GM10266 (cell line): ENCODE data around the gene ATP8A1.

ENCODE experiments used
- DNase-seq: peaks from one replicate; pipeline ENCODE4 v3.0.0; 2012; ENCODE audit errors: extremely low spot score
- TF ChIP-seq, protein P1 (sequence below): IDR thresholded peaks from 2 replicates; pipeline ENCODE4 v1.5.1; 2012; ENCODE audit warnings: mild to moderate bottlenecking, low read depth; ENCODE audit not compliant: control insufficient read depth, insufficient read depth; ENCODE audit errors: missing control alignments

ATP8A1 gene

DNA sequence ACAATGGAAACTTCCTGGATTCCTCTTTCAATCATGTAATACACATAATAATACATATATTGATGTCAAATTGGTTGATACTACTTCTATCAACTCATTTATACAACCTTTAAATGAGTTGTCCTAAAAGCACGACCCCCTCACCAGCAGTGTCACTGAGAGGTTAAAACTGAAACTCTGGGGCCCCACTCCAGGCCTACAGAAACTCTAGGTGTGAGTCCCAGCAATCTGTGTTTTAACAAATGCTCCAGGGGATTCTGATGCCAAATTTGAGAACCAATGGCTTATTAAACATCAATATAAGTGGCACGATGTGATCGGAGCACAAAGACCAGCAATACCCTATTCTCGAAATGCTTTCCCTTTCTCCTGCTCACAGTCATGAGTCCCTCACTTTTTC is 47.9 kb downstream of the ATP8A1 start:
- TF ChIP-seq, protein P1, sequence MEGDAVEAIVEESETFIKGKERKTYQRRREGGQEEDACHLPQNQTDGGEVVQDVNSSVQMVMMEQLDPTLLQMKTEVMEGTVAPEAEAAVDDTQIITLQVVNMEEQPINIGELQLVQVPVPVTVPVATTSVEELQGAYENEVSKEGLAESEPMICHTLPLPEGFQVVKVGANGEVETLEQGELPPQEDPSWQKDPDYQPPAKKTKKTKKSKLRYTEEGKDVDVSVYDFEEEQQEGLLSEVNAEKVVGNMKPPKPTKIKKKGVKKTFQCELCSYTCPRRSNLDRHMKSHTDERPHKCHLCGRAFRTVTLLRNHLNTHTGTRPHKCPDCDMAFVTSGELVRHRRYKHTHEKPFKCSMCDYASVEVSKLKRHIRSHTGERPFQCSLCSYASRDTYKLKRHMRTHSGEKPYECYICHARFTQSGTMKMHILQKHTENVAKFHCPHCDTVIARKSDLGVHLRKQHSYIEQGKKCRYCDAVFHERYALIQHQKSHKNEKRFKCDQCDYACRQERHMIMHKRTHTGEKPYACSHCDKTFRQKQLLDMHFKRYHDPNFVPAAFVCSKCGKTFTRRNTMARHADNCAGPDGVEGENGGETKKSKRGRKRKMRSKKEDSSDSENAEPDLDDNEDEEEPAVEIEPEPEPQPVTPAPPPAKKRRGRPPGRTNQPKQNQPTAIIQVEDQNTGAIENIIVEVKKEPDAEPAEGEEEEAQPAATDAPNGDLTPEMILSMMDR: no peak
- no peak for DNase-seq

DNA sequence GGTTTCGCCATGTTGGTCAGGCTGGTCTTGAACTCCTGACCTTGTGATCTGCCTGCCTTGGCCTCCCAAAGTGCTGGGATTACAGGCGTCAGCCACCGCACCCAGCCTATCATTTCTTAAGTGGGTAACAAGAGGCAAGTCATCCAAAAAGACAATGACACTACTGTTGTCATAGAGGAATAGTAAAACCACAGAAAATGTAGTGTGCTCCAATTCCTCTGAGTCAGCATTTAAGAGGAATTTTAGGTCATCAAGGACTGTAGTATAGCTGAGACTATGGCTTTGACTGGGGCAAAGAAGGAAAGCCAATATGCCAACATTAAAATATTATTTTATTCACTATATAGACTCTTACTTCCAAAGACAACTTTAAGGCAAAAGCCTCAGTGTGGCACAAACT is 48.4 kb downstream of the ATP8A1 start:
- TF ChIP-seq, protein P1: no peak

DNA sequence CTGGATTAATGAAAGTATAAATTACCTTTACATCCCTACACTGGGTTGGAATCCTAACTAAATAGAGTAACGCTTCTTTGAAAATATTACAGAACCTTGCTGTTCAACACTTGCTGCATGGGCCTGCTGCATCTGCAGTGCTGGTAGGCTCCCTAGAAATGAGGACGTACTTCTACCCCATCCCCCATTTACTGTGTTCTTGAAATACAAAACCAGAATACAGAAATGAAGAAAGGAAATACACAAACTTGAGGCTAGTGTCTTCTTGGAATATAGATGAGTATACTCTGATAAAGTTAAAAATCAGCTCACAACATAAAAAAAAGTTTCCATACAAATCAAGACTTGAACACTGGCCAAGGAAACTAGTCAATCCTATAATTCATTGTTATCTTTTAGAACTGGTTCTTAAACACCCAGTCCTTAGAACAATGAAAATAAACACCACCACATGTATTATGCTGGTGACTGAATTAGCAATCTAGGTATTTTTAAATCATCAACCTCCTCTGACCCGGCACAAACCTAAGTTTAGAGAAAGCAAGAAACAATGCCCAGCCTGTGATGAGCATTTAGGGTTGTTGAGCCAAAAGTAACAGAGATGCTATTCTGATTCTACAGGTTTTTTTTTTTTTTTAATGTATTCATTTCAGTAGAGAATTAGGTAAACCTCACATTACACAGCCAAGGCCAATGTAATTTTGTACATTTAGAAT is 49.7 kb downstream of the ATP8A1 start:
- DNase-seq: no peak
- TF ChIP-seq, protein P1: no peak

More for the DNA sequence above, 48.4 kb downstream of the ATP8A1 start:
- no peak for DNase-seq

DNA sequence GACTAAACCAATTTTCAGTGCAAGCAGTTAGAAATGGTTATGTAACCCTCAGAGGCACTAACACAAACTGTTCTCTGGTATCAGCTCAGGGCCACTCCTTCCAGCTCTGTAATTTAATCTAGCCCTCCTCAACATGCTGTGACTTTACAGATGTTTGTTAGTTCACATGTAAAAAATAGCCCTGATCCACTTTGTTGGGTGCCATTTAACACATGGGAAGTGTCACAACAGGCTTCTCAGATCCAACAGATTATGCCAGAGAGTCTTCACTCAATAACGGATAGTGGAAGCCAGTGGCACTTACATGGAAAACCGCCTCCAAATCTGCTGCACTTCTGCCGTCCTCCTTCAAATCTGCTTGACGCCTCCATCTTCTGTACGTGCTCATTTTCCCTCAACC is 51.6 kb downstream of the ATP8A1 start:
- DNase-seq: no peak
- TF ChIP-seq, protein P1: no peak

DNA sequence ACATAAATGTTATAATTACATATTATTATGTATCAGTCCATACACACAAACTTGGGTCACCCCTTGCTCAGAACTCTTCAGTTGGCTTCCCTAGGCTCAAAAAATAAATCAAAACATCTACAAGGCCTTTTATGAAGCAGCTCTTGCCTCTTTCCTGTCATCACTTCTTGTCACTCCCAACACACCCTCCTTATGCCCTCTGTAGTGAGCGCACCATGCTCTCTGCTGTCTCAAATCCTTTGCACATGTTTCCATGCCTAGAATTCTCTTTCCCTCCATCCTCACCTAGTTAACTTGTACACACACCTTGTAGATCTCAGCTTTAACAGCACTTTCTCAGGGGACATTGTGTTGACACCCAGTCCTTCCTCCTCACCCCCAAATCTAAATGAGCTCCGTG is 53.0 kb downstream of the ATP8A1 start:
- TF ChIP-seq, protein P1: no peak
- DNase-seq: no peak

DNA sequence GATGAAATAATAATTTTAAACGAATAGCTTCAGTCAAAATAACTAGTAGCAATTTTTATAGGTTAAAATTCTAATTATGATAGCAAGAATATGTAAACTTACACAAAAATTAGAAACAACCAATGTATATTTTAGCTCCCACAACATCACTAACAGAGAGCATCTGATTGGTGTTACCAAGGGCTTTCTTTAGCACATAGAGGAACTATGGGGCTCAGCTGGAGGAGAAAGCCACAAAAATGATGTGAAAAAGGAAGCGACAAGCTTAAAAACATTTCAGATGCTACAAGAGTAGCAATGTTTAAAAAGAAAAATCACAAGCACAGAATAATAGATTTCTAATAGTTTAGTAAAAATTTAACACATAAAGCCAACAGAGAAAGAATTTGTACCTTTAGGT is 56.3 kb downstream of the ATP8A1 start:
- TF ChIP-seq, protein P1: no peak
- DNase-seq: no peak

DNA sequence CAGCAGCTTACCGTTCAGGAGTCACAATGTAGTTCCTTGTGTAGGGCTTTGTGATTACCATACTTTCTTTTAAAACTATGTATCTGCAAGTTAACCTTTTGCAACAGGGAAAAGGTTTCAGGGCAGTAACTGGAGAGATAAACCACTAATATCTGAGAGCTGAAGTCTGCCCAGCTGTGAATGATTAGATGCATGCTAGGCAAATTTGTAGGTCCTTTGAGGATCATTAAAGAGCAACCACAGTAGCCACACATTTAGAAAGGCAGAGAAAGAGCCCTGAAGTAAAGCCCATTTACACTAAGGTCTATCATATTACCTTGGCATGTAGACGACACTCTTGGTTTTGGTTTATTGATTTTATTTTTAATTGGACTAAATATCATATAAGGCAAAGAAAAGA is 60.0 kb downstream of the ATP8A1 start:
- no peak for DNase-seq

More for the DNA sequence above, 60.0 kb downstream of the ATP8A1 start:
- TF ChIP-seq, protein P1: no peak
